ENCODE results near the gene TTBK1.

Gene TTBK1

GRCh38 chr6:43307451-43308100 is 64.3 kb downstream of the TTBK1 start:
- DNase-seq, result no peak

GRCh38 chr6:43308101-43308989 is 65.1 kb downstream of the TTBK1 start, which contains the start of gene CRIP3:
CRIP3 (minus strand) TSS chr6:43308826; CDS start chr6:43308792, 34 bp downstream.
- DNase-seq, result peak; percentile 53

DNA sequence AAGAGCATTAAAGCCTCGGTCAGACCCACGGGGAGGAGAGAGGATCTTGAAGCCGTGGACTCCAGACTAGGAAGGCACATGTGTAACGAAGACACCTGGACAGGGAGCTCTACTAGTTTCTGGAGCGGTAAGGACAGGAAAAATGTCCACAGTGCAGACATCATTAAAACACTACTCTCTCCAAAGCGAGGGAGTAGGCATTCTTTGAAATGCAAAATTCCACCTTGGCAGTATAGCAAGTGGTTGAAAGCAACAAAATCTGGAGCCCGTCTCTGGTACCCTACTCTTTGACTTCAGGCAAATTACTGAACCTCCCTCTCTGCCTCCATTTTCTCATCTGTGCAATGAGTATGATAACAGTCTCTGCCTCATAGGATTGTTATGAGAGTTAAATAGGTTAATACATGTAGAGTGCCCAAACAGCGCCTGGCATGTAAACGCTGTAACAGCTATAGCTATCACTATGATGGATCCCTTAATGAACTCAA is 65.8 kb downstream of the TTBK1 start:
- no peak for DNase-seq

- DNase-seq, result no peak
Measured at GRCh38 chr6:43310134-43310533, 66.9 kb downstream of the TTBK1 start.

GRCh38 chr6:43310624-43311023 is 67.3 kb downstream of the TTBK1 start:
- no peak for DNase-seq

- DNase-seq, result no peak
Measured at GRCh38 chr6:43311666-43312065, 68.4 kb downstream of the TTBK1 start.

DNA sequence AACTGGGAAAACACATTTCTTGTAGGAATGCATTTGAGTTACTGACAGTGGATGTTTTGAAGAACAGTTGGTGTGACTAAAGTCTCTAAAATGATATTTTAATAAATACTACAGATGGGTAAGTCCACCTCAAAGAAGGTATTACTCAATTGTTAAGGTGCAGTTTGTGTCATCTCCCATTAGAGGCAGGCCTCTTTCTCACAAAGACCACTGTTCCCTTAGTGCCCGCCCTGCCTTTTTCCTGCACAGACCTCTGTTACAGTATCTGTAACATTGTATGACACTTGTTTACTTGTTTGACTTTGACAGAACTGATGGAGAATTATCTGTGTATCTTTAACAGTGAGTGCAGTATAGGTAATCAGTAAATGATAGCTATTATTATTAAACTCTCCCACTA is 70.5 kb downstream of the TTBK1 start:
- no peak for DNase-seq

DNA sequence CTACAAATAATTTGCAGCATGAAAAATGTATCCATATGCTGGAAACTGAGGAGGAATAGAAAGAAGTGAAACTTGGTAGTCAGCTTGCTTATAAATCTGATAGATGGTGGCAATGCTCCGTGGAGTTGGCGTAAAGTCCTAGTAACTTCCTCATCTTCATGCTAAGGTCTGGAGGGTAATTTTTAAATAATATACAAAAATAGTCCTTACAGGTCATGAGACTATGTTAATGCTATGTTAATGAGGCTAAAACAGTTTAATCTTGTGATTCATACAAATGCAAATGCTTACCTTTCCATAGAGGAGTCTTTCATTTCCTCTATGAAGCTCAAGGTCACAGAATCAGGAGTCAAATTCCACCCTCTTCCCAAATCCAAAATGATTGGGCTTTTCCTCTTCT is 74.7 kb downstream of the TTBK1 start:
- no peak for DNase-seq

GRCh38 chr6:43325876-43326275 is 82.6 kb downstream of the TTBK1 start:
- no peak for DNase-seq

- DNase-seq, result no peak
Measured at GRCh38 chr6:43328528-43328927, 85.2 kb downstream of the TTBK1 start.

- no peak for DNase-seq
Measured at GRCh38 chr6:43331470-43331869, 88.2 kb downstream of the TTBK1 start.

- peak; percentile 8 for DNase-seq
Measured at GRCh38 chr6:43331891-43332290, 88.6 kb downstream of the TTBK1 start.

DNA sequence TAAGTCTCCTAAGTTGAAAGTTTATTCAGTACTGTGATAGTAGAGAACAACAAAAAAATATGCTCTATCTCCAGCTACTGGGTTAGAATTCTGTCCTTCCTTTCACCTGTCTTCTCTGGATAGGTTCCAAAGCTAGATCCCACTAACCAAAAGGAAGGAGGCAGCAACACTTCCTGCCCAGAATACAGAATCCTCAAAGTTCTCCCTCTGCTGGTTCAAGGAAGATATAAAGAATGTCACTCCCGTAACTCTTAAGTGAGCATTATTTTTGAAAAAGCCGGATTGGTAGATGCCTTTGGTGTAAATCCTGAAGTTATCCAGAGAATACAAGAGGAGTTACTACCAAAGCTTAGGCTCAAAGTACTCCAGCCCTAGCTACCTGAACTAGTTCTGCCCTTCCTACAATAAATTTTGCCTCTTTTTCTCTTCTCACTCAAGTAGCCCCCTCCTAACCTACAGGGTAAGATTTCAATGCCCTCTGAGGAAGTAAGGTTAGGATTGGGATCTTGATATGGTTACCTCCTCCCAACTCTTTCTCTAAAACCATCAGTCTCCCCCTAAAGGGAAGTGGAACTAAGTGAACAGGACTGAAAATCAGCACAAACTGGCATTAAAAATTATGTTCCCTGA is 91.3 kb downstream of the TTBK1 start:
- DNase-seq, result peak; percentile 14

- DNase-seq, result no peak
Measured at GRCh38 chr6:43335469-43335868, 92.2 kb downstream of the TTBK1 start.

DNA sequence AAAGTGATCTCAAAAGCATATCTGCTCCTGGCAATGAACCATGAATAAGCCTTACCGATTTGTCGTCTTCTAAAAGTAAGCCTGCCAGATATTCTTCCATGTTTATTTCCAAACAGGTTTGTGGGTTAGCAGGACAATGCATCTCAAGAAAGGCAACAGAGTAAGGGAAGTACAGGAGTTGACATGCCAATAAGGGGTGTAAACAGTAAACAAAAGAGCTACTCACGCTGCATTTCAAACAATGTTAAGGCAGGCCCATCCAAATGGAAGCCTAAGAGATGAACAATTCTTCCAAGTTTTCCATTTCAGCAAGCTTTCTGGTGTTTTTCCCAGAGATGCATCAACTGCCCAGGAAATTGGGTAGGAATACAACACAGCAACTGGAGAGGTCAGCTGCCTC is 93.1 kb downstream of the TTBK1 start:
- no peak for DNase-seq
